GM12874 (cell line): Measurements from ENCODE around the gene NIPBL.

Experiments
- CTCF ChIP-seq: IDR thresholded peaks from 2 replicates; pipeline ENCODE4 v1.5.1; 2011; ENCODE audit warnings: low read depth, mild to moderate bottlenecking, control low read depth, low read length, moderate library complexity; ENCODE audit not compliant: insufficient read depth

NIPBL gene

GRCh38 chr5:37103302-37103701, 226.7 kb downstream of the NIPBL start:
- no peak for TF ChIP-seq CTCF

DNA sequence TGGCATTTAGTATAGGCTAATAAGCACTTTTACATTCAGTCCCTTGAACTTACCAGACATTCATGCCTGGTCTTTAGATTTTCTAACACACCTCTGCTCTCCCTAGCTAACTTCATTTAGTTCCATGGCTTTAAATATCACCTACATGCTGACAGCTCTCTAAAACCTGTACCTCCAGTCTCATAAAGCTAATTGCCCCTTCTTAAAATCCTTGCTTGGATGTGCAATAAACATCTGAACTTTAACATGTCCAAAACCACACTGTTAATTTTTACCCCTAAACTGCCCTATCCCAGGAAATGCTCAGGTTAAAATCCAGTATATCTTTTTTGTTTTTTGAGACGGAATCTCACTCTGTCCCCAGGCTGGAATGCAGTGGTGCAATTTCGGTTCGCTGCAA, 232.8 kb downstream of the NIPBL start:
- TF ChIP-seq CTCF: no peak

GRCh38 chr5:37110135-37110534, 233.6 kb downstream of the NIPBL start:
- no peak for TF ChIP-seq CTCF

DNA sequence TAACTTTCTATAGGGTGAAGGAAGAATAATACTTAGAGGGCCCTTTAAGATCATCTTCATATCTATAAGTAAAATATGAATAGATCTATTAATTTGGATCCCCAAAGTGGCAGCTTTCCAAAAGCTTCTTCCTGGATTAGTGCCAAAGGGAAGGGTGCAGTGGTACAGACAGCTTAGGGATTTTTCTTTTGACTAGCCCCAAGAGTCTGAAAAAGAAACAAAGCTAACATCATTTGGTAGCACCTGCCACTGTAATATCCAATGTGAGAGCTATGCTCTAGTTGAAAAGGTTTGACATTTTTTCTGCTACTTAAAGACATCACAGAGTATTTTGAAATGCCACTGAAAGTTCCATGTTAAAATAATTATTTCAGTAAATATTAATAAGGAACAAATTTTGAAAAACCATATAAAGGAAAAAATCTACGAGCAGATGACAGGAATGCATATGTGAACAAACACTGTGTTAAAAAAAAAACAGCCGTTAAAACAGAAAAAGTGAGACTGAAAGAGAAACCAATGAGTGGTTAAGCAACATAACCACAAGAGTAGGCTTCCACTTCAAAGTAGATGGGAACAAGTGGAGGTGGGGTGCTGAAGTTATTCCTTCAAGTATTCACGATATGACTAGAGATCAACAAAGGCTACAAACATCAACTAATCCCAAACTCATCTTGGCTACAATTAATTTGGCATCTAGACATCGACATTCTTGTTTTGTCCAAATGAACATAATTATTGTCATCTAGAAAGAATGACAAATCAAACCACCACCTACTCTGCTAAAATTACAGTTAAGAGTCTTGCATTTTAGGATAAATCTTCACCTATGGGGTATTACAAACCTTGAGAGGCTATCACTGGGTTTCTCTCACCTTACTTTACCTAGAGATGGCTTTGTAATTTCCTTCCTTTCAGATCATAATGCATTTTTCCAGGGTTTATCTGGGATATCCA, 235.1 kb downstream of the NIPBL start:
- TF ChIP-seq CTCF: no peak

DNA sequence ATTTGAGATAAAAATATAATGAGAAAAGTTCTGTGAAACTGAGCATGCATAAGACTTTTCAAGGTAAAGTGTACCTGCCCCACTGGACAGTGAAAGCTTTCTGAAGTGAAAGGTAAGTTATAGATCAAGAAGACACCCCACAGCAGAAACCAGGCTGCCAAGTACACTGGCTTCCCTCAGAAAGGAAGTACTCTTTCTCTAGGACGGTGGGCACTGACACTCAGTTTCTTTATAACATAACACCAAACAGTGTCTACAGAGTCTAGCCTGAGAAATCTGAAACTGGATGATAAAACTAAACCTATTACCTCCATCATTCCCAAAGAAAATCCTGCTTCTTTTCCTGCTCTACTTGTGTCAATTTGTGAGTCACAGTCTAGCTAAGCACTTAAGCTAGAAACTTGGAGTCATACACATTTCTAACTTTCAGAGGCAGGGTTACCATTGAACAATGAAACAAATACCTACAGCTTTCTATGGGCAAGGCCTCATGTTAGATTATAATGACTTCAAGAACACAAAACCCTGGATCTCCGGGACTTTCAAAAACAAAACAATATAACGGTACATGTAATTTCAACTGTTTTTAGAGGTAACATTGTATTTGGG, 235.9 kb downstream of the NIPBL start:
- TF ChIP-seq CTCF: no peak
